ENCODE measurements around the gene FAM120B.

DNA sequence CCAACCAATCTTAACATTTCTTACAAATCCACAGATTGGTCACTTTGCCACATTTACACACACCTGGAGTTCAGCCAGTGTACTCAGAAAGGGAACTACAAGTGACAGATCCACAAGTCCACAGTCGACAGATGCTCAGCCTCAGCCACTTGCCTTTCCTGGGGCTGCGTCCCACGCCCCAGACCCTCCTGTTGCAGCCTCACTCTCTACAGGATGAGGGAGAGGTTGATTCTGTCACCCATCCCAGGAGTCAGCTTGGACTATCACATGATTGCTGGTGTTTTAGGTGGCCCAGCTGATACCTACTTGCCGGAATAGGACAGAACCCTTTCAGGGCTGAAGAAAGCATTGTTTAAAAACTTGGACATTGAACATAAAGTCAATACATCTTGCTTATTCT lies 108.8 kb downstream of the FAM120B start:
- TF ChIP-seq POLR2A (IDR thresholded peaks at IDR 0.05; ENCODE audit: low read depth, low read length): no peak
- no peak for TF ChIP-seq TAF1 (IDR thresholded peaks at IDR 0.05; ENCODE audit: borderline replicate concordance, low read depth, low read length)

Data from GM12892 (cell line).